Measurements from ENCODE around the gene GLO1. TPM values are rescaled to one million over a fixed set of nuclear protein-coding genes. Genes with fewer than 3 reads are reported as not detected.

The GLO1 gene
- total and polyA plus RNA-seq, 4 donors = 50.5 to 108 (median 72.5) TPM

- WGBS = 89% methylated on average over 3 of the region's 3 CpGs
- Histone ChIP-seq H3K4me3 (ENCODE audit: low read depth in 1 of 3, low read length in 3 of 3) (no peak overlapping the region), H3K27me3 (ENCODE audit: control insufficient read depth in 4 of 4, insufficient read depth in 4 of 4, low read length in 3 of 4) (no peaks in the 10 kb centered on the region), H3K9me3 (ENCODE audit: control insufficient read depth in 4 of 4, low read length in 3 of 4) (no peaks in the 10 kb centered on the region), H3K9ac (ENCODE audit: low read depth in 1 of 2, low read length in 2 of 2) (no peak overlapping the region), H3K4me1 (ENCODE audit: control insufficient read depth in 4 of 4, insufficient read depth in 4 of 4, low read length in 3 of 4) (peaks cover 0 to 10% (median 3%) of the 10 kb centered on the region in 4 donors), H3K36me3 (ENCODE audit: control insufficient read depth in 4 of 4, insufficient read depth in 3 of 4, low read depth in 1 of 4, low read length in 3 of 4) (no peaks in the 10 kb centered on the region), H3K27ac (ENCODE audit: low read depth in 1 of 2, low read length in 2 of 2) (no peak overlapping the region)
- no peak for DNase-seq (ENCODE audit: low spot score)
- TF ChIP-seq GABPA (IDR thresholded peaks at IDR 0.05 in 1 of 2, conservative IDR thresholded peaks at IDR 0.05 in 1 of 2) = no peak
- TF ChIP-seq FOXA1 (IDR thresholded peaks at IDR 0.05) = no peak
- no peak for TF ChIP-seq NR2F2 (IDR thresholded peaks at IDR 0.05)
Observed at GRCh38 chr6:38646166-38646878, 56.6 kb downstream of the GLO1 start.

GRCh38 chr6:38644951-38645350, 58.0 kb downstream of the GLO1 start:
- Histone ChIP-seq H3K4me3 (ENCODE audit: low read depth in 1 of 3, low read length in 3 of 3) (no peak overlapping the region), H3K36me3 (ENCODE audit: control insufficient read depth in 4 of 4, insufficient read depth in 3 of 4, low read depth in 1 of 4, low read length in 3 of 4) (no peaks in the 10 kb centered on the region), H3K9me3 (ENCODE audit: control insufficient read depth in 4 of 4, low read length in 3 of 4) (no peaks in the 10 kb centered on the region), H3K4me1 (ENCODE audit: control insufficient read depth in 4 of 4, insufficient read depth in 4 of 4, low read length in 3 of 4) (peaks cover 2 to 21% (median 11%) of the 10 kb centered on the region in 4 donors), H3K27ac (ENCODE audit: low read depth in 1 of 2, low read length in 2 of 2) (no peak overlapping the region), H3K9ac (ENCODE audit: low read depth in 1 of 2, low read length in 2 of 2) (no peak overlapping the region), H3K27me3 (ENCODE audit: control insufficient read depth in 4 of 4, insufficient read depth in 4 of 4, low read length in 3 of 4) (no peaks in the 10 kb centered on the region)
- 27% methylated on average over 1 of the region's 1 CpG for WGBS
- no peak for DNase-seq (ENCODE audit: low spot score)
- TF ChIP-seq TAF1 (conservative IDR thresholded peaks at IDR 0.05) (no peak), MAX (IDR thresholded peaks at IDR 0.05) (no peak), SP1 (IDR thresholded peaks at IDR 0.05) (no peak), NR2F2 (IDR thresholded peaks at IDR 0.05) (no peak), RXRA (IDR thresholded peaks at IDR 0.05) (no peak), ZBTB33 (IDR thresholded peaks at IDR 0.05) (no peak), HNF4G (IDR thresholded peaks at IDR 0.05) (no peak), ATF3 (IDR thresholded peaks at IDR 0.05) (no peak), EGR1 (IDR thresholded peaks at IDR 0.05; ENCODE audit: low read depth in 2 of 2) (no peak), CTCF (IDR thresholded peaks at IDR 0.05; ENCODE audit: low read depth, low read length, missing input control) (no peak), JUND (IDR thresholded peaks at IDR 0.05) (no peak), YY1 (IDR thresholded peaks at IDR 0.05) (no peak), HNF4A (conservative IDR thresholded peaks at IDR 0.05) (no peak), FOXA1 (IDR thresholded peaks at IDR 0.05) (no peak), FOXA2 (IDR thresholded peaks at IDR 0.05) (no peak), REST (IDR thresholded peaks at IDR 0.05) (no peak), GABPA (IDR thresholded peaks at IDR 0.05 in 1 of 2, conservative IDR thresholded peaks at IDR 0.05 in 1 of 2) (no peak), RAD21 (IDR thresholded peaks at IDR 0.05) (no peak)
